Sigmoid colon (tissue), 7 donors: ENCODE measurements around the gene DNALI1. TPM values are rescaled to one million over a fixed set of nuclear protein-coding genes. Genes with fewer than 3 reads are reported as not detected.

Experiments
- DNase-seq: peaks from one replicate; pipeline ENCODE4 v3.0.0-alpha.2; 2019
- H3K27ac ChIP-seq, 4 donors: fragments of 200-600 bp; sonication (generic); one replicate each; pipeline ENCODE4 v1.5.1; 2016 to 2019; ENCODE audit warnings: mild to moderate bottlenecking in 1 of 4
- H3K27me3 ChIP-seq, 3 donors: fragments of 200-600 bp; sonication (generic); one replicate each; pipeline ENCODE4 v1.5.1; 2019; ENCODE audit warnings: mild to moderate bottlenecking in 1 of 3
- H3K36me3 ChIP-seq, 4 donors: fragments of 200-600 bp; sonication (generic); one replicate each; pipeline ENCODE4 v1.5.1; 2016 to 2019
- H3K4me1 ChIP-seq, 4 donors: fragments of 200-600 bp; sonication (generic); one replicate each; pipeline ENCODE4 v1.5.1; 2017 to 2019
- H3K4me3 ChIP-seq, 4 donors: fragments of 200-600 bp; sonication (generic); one replicate each; pipeline ENCODE4 v1.5.1; 2017 to 2019; ENCODE audit warnings: mild to moderate bottlenecking in 2 of 4, moderate library complexity in 1 of 4
- H3K9me3 ChIP-seq, 4 donors: fragments of 200-600 bp in 3 of 4; sonication (generic) in 3 of 4; one replicate each; pipeline versions ENCODE4 v1.5.1 to v1.6.1; 2013 to 2019
- EP300 ChIP-seq, 4 donors: sonication (generic); formaldehyde crosslinking; IDR thresholded peaks; one replicate each; pipeline ENCODE4 v1.6.1; 2017; ENCODE audit warnings: antibody characterized with exemption in 4 of 4
- POLR2A ChIP-seq, 2 donors: fragments of 450-650 bp; IDR thresholded peaks; one replicate each; pipeline ENCODE4 v1.6.1; 2016; ENCODE audit warnings: antibody characterized with exemption in 2 of 2, mild to moderate bottlenecking in 2 of 2, moderate library complexity in 2 of 2
- POLR2AphosphoS5 ChIP-seq, 4 donors: sonication (generic); formaldehyde crosslinking; IDR thresholded peaks; one replicate each; pipeline ENCODE4 v1.6.1; 2017; ENCODE audit warnings: antibody characterized with exemption in 4 of 4
- WGBS, 2 donors: extraction: QIAGEN DNeasy Blood & Tissue Kit; methylation state at CpG; one replicate each; pipeline ENCODE4 v1.1.7; 2013; 5-methylcytosine and 5-hydroxymethylcytosine counted together
- intact Hi-C: fragments of 100-400 bp; cut with DNase I; formaldehyde crosslinking; loops from one replicate; pipeline ENCODE4 v1.15.1; 2023
- polyA plus RNA-seq, 3 donors: library from polyadenylated mRNA; stranded (reverse); fragments of 200-250 nt; gene quantifications; one replicate each; pipeline ENCODE4 v1.2.3, GENCODE V29; 2013
- total RNA-seq, 4 donors: library from RNA; depleted of rRNA; stranded (reverse); fragments of >200 nt; gene quantifications; one replicate each; pipeline ENCODE4 v1.1.0, GENCODE V29; 2016
- TF ChIP-seq, protein P1 (sequence below), 4 experiments: fragments of 450-650 bp in 3 of 4; fragments of 200-600 bp in 1 of 4; IDR thresholded peaks; one replicate each; pipeline ENCODE4 v1.5.1; 2016 to 2019; ENCODE audit warnings: antibody characterized with exemption in 4 of 4, mild to moderate bottlenecking in 3 of 4, moderate library complexity in 2 of 4
- donor health status: healthy with polysubstance abuse.
- donor health status: Bipolar disorder and iron deficiency.
- donor health status: healthy.

Gene DNALI1
- total RNA-seq (10 to 100 TPM in 2 of 4 donors, 1 to 10 TPM in 2; 7.5 to 13.0 (median 9.3) TPM), polyA plus RNA-seq (1 to 10 TPM; 4.6 to 6.6 (median 4.8) TPM)

DNA sequence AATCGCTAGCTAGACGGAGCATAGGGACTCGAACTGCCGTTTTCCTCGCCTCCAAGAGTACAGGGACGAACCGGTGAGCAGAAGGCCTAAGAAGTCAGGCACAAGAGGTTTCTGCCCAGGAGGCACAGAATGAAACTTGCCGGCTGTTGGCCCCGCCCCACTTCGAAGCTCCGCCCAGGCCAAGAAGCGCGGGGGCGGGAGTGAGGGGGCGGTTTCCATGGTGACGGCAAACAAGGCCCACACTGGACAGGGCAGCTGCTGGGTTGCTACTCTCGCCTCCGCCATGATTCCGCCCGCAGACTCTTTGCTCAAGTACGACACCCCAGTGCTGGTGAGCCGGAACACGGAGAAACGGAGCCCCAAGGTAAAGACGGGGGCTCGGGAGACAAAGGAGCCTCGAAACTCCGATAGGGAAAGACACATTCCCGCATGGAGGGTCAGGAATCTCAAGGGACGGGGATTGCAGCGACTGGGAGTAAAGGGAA is at the start of gene DNALI1:
Gene DNALI1, plus strand, starts transcription at position 229 of the 485 bp plus-strand sequence. Its CDS starts 55 bp downstream, at position 284.
- peaks cover 0 to 7% (median 0%) of the 10 kb centered on the region in 4 donors for H3K36me3 ChIP-seq
- no peaks in the 10 kb centered on the region for H3K9me3 ChIP-seq
- TF ChIP-seq, protein P1, sequence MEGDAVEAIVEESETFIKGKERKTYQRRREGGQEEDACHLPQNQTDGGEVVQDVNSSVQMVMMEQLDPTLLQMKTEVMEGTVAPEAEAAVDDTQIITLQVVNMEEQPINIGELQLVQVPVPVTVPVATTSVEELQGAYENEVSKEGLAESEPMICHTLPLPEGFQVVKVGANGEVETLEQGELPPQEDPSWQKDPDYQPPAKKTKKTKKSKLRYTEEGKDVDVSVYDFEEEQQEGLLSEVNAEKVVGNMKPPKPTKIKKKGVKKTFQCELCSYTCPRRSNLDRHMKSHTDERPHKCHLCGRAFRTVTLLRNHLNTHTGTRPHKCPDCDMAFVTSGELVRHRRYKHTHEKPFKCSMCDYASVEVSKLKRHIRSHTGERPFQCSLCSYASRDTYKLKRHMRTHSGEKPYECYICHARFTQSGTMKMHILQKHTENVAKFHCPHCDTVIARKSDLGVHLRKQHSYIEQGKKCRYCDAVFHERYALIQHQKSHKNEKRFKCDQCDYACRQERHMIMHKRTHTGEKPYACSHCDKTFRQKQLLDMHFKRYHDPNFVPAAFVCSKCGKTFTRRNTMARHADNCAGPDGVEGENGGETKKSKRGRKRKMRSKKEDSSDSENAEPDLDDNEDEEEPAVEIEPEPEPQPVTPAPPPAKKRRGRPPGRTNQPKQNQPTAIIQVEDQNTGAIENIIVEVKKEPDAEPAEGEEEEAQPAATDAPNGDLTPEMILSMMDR (IDR thresholded peaks at IDR 0.05), result peak in 1 of 4 experiments; percentile 5
- no peak for TF ChIP-seq EP300 (IDR thresholded peaks at IDR 0.05)
- TF ChIP-seq POLR2A (IDR thresholded peaks at IDR 0.05), result no peak
- TF ChIP-seq POLR2AphosphoS5 (IDR thresholded peaks at IDR 0.05), result peak in 3 of 4 donors; percentile 23 to 53 (median 46)
- H3K27ac ChIP-seq, result peak within 1 kb of the TSS; percentile 60 to 77 (median 67)
- H3K27me3 ChIP-seq, result no peaks in the 10 kb centered on the region
- 20 to 26% methylated on average over 31 of the region's 31 CpGs for WGBS, 2 donors
- peaks cover 0 to 39% (median 30%) of the 10 kb centered on the region in 4 donors for H3K4me1 ChIP-seq
- H3K4me3 ChIP-seq, result peak within 1 kb of the TSS; percentile 28 to 48 (median 42)
- intact Hi-C loops, result loop anchor here (5.0 kb wide), 1 partner anchor 59 kb away; no protein-coding TSS in a partner anchor
- peak; percentile 96 for DNase-seq

DNA sequence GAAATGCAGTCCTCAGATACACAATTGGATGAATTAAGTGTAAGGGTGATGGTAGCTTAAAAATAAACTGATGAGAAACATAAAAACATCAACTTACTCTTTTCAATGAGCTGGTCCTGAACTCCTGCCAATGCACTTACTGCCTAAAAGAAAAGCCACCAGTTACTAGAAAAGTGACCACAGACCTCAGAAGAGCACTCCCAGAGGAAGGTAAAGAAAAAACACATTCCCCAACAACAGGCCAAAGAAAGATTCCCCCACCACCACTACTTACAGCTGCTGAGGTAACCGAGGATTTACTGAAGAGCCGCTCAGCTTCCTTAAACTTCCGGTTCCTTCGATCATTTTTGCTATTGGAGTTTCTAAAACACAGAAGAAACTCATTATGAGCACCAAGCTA is 47.6 kb upstream of the DNALI1 start:
- Histone ChIP-seq H3K27me3 (no peaks in the 10 kb centered on the region), H3K4me1 (peaks cover 0 to 27% (median 18%) of the 10 kb centered on the region in 4 donors), H3K9me3 (no peaks in the 10 kb centered on the region), H3K36me3 (peaks cover 9 to 84% (median 21%) of the 10 kb centered on the region in 4 donors), H3K4me3 (no peak overlapping the region), H3K27ac (no peak overlapping the region)
- no peak for DNase-seq
- intact Hi-C loops, result no loop called here
- WGBS, 2 donors, result 86 to 91% methylated on average over 4 of the region's 4 CpGs
- TF ChIP-seq, protein P1 (IDR thresholded peaks at IDR 0.05), result no peak
- no peak for TF ChIP-seq POLR2AphosphoS5 (IDR thresholded peaks at IDR 0.05)
- no peak for TF ChIP-seq EP300 (IDR thresholded peaks at IDR 0.05)
- no peak for TF ChIP-seq POLR2A (IDR thresholded peaks at IDR 0.05)

DNA sequence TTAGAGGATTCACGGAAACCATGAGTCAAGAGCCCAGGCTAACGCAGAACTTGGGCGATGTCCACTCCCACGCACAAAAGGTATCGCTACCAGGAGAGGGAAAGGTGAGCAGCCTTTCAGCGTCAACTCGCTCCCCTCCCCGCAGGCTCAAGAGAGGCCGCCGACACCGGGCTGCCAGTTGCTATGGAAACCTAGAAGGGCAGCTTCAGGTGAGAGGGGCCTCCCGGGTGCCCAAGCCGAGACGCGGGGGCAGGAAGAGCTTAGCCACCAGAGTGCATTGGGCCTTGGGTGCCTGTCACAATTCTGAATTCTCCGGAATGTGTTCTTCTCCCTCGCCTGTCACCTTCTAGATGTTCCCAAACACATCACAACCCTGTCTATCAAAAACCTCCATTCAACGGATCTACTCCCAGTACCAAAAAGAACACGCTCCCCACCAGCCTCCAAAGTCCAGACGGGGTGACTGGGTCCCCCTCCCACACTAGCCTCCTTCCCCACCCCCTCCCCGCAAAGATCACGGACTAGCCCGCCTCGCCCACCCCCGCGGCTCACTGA is 42.9 kb upstream of the DNALI1 start:
- H3K27ac ChIP-seq, result peak overlapping the region; percentile 92 to 98 (median 96)
- H3K36me3 ChIP-seq, result peaks cover 1 to 39% (median 4%) of the 10 kb centered on the region in 4 donors
- WGBS, 2 donors, result 2 to 3% methylated on average over 26 of the region's 26 CpGs
- intact Hi-C loops, result loop anchor here (2.0 to 5.0 kb wide), 3 partner anchors 38 to 178 kb away; partner anchors contain the start of genes CDCA8 and SNIP1
- TF ChIP-seq, protein P1 (IDR thresholded peaks at IDR 0.05), result no peak
- TF ChIP-seq POLR2AphosphoS5 (IDR thresholded peaks at IDR 0.05), result no peak
- TF ChIP-seq POLR2A (IDR thresholded peaks at IDR 0.05), result no peak
- no peak for TF ChIP-seq EP300 (IDR thresholded peaks at IDR 0.05)
- peaks cover 0 to 32% (median 20%) of the 10 kb centered on the region in 4 donors for H3K4me1 ChIP-seq
- H3K27me3 ChIP-seq, result no peaks in the 10 kb centered on the region
- peak overlapping the region; percentile 50 to 99 (median 84) for H3K4me3 ChIP-seq
- no peaks in the 10 kb centered on the region for H3K9me3 ChIP-seq
- no peak for DNase-seq

DNA sequence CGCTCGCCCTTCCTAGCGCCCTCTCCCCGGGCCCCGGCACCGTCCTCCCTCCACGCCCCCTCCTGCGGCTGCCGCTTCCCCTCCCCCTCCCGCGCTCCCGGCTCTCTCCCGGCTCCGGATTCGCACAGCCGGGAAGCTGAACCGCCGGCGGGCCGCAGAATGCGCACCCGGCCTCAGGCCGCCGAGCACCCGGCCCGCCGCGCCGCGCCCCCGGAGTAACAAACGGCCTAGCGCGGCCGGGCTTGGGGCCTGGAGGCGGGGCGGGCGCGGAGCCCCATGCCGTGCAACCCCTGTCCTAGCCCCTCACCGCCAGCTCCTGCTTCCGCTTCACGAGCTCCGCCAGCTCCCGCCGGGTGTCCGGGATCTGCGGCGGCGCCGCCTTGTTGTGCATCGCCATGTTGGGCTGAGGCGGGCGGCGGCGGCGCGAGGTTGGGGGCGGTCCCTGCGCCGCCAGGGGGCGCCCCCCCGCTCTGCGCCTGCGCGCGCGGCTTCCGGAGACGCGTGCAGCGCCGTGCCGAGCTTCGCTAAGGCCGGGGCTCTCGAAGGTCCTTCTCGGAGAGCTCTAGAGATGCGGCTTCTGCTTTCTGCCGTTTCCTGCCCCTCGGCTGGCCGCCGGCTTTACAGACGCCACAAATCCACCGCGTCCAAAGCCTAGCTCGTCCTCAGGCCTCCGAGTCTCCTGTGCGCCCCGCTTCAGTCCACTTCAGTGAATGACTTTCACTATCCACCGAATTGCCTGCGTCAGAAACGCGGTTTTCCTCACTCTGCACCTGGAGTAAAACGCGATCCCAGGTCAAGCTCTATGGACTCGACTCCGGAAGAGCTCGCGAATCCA is 42.2 kb upstream of the DNALI1 start, which contains the start of gene MEAF6:
Gene MEAF6, minus strand, starts transcription at position 417 of the 835 bp plus-strand sequence. Its CDS starts 20 bp downstream, at position 397.
- WGBS, 2 donors, result 0 to 1% methylated on average over 100 of the region's 100 CpGs
- DNase-seq, result peak; percentile 90
- intact Hi-C loops, result loop anchor here (2.0 to 5.0 kb wide), 3 partner anchors 38 to 178 kb away; partner anchors contain the start of genes CDCA8 and SNIP1

More for the DNA sequence above, 42.2 kb upstream of the DNALI1 start, which contains the start of gene MEAF6:
- Histone ChIP-seq H3K9me3 (no peaks in the 10 kb centered on the region), H3K27me3 (no peaks in the 10 kb centered on the region), H3K4me3 (peak within 1 kb of the TSS; percentile 50 to 99 (median 84)), H3K27ac (peak within 1 kb of the TSS; percentile 92 to 98 (median 96)), H3K36me3 (peaks cover 0 to 32% (median 0%) of the 10 kb centered on the region in 4 donors), H3K4me1 (peaks cover 0 to 32% (median 20%) of the 10 kb centered on the region in 4 donors)
- peak; percentile 76 to 77 for TF ChIP-seq POLR2A (IDR thresholded peaks at IDR 0.05)
- TF ChIP-seq, protein P1 (IDR thresholded peaks at IDR 0.05), result peak in 2 of 4 experiments; percentile 16 to 82
- TF ChIP-seq POLR2AphosphoS5 (IDR thresholded peaks at IDR 0.05), result peak; percentile 75 to 91 (median 84)
- no peak for TF ChIP-seq EP300 (IDR thresholded peaks at IDR 0.05)
